Stimulated activated CD4-positive, alpha-beta T cell treated with anti-CD3 and anti-CD28 coated beads, Interleukin-1b, Interleukin-23, amount 100 ng/mL, for 24 hours (primary cell): Measurements from ENCODE around the gene IPCEF1.
"Not testable (repeated sequence)": the region's sequence is repeated elsewhere in the genome, so short reads cannot be mapped to it uniquely, and the experiment has no call there.

Experiments used
- DNase-seq, 4 experiments: peaks; one replicate each; pipeline ENCODE4 v3.0.0-alpha.2; 2020; ENCODE audit warnings: low read depth in 4 of 4, low spot score in 1 of 4

Gene IPCEF1

GRCh38 chr6:154249499-154250298 is 106.9 kb downstream of the IPCEF1 start:
- DNase-seq = no peak

DNA sequence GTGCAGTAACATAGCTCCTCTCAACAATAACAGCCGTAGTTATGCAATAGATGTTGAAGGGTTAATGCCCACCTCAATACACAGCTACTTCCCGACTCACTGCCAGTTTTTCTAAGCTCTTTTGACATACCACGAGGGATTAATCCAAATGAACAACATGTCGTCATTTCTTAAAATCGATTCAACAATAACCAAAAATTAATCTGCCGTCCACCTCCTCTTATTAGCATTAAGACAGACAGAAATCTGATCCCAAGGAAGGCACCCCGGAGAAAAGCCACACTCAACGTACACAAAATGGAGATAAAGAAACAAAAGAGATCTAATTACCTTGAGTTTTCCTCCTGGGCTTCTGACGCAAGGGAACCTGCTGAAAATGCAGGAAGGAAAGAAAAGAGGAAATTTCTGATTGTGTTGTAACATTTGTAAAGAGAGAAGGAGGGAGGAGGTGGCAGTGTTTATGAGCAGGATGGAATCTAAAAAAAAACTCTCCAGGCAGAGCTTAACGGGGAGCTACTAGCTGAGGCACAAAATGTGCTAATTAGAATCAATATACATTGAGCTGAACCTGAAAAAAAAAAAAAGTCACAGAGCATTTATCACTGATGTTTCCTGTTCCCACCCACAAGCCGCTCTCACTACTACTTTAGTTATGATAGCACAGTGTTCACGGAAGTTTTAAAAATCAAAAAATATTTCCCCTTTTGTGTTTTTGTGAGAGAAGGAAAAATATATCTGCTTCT is 109.3 kb downstream of the IPCEF1 start:
- DNase-seq = no peak

DNA sequence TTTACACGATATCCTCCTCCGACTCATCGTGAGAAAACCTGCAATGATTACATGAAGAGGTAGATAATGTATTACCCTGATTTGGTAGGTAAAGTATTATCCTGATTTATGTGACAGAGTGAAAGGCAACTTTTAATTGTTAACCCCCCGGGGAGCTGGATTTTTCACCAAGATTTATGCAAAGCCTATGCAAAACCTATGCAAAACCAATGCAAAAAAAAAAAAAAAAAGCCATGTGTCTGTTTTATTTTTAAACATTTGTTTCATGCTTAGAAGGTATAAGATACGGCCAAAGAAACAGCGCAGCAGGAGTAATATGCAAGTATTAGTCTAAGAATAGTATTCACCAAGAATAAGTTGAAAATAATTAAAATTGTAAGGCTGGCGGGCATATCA is 109.9 kb downstream of the IPCEF1 start:
- no peak for DNase-seq

DNA sequence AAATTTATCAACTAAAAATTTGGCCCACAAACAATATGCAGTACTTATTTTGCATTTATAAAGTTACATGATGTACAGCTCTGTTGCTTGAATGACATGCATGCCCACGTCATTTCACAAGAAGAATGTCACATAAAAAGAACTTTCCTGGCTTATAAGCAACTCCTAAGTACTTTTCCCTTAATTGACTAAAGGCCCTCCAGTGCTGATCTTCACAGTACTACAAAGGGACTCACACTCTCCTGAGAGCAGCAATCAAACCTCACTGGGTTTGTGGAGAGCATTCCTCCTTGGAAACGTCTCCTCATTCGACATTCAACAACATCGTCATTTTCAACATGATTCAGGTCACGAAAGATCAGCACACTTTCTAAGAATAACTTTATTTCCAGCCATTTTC is 111.1 kb downstream of the IPCEF1 start:
- no peak for DNase-seq

- DNase-seq = no peak
Observed at GRCh38 chr6:154243793-154244750, 112.5 kb downstream of the IPCEF1 start.

DNA sequence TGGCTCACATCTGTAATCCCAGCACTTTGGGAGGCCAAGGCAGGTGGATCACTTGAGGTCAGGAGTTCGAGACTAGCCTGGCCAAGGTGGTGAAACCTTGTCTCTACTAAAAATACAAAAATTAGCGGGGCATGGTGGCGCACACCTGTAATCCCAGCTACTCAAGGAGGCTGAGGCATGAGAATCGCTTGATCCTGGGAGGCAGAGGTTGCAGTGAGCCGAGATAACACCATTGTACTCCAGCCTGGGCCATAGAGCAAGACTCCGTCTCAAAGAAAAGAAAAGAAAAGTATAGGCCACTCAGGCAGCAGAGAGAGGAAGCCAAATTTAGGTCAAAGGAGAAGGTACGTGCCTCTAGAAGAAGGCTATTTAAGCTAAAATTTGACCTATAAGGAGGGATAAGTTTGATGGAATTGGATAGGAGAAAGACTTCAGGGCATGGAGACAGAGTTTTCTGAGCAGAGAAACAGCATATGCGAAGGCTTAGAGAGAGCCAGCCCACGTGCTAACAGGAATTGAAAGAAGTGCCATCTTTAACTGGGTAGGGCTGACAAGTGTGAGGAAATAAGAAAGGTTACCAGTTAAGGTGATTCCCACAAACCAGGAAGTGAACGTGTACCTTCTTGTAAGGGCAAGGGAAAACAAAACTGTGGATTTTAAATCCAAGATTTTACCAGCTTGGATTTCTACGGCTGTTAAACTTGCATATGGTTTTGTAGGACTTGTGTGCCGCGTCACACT is 113.8 kb downstream of the IPCEF1 start:
- DNase-seq = no peak

DNA sequence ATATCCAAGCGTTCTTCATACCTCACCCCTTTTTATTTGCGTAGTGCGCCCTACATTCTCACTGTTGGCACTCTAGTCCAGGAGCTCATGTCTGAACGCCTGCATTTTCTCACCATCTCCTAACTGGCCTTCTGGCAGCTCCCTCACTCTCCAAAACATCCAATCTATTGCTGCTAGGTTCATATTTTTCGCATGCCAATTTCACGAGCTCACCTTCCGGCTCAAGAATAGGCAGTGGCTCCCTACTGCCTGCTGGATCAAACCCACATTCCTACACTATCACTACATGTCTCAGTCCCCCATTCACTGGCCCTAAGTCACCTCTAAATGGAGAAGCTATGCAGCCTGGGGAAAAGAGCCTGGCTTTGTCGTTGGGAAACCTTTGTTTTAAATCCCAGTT is 115.0 kb downstream of the IPCEF1 start:
- DNase-seq = no peak

GRCh38 chr6:154241061-154241460 is 115.5 kb downstream of the IPCEF1 start:
- not testable (repeated sequence) for DNase-seq

DNA sequence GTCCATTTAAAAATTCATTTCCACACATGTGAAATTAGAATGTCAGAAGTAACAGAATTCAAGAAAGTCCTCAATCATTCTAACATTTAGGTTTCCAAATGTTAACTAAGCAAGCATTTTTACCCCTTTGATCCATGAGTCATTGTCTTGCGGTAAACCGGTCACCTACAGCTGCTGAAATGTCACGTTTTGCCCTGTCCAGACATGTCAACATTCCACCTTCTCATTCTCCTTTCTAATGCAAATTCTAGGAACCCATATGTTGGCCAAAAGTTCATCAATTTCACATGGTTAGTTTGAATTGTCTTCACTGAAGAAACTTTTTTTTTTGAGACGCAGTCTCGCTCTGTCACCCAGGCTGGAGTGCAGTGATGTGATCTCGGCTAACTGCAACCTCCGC is 117.2 kb downstream of the IPCEF1 start:
- DNase-seq = no peak

DNA sequence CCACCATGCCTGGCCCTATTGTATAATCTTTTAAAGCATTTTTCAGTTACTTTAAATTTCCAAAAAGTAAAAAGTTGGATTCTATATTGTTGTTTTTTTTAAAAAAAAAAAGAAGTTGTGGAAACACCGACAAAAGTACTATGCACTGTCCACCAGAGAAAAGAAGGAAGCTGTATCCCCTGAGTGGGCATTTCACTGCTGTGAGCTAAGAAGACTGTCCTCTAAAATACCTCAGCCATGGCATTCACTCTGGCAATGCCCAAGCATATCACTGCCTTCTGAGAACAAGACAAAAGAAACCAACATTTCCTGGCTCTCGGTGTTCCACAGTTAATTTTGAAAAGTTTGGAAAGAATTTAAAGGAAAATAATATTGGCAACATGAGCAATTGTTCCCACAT is 117.8 kb downstream of the IPCEF1 start:
- DNase-seq = no peak

DNA sequence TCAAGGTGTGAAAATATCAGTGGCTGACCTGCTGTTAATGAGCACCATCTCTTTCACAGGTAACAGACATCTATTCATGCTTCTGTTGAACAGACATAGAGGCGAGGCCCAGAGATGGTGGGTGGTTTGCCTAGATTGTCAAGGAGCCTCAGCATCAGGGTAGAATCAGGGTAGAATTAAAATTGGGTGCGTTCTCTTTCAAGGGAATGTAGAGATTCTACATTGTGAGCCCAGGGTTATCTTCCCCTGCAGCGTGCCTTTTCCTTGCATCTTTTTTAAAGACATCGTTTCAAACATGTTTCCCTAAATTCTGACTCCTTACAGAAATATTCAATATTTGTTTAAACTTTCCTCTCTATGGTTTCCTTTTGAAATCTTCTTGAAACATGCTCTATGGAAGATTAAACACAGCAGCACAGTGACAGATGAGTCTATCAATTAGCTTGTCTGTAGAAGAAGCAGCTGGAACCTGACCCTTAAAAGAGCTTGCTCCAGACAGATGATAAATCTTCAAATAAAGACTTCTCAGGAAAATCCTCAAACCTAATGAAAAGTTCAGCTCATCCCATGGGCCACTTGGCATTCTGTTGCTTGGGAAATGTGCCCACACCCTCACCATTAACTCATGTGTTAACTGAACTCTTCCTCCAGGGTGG is 119.8 kb downstream of the IPCEF1 start:
- DNase-seq = no peak

DNA sequence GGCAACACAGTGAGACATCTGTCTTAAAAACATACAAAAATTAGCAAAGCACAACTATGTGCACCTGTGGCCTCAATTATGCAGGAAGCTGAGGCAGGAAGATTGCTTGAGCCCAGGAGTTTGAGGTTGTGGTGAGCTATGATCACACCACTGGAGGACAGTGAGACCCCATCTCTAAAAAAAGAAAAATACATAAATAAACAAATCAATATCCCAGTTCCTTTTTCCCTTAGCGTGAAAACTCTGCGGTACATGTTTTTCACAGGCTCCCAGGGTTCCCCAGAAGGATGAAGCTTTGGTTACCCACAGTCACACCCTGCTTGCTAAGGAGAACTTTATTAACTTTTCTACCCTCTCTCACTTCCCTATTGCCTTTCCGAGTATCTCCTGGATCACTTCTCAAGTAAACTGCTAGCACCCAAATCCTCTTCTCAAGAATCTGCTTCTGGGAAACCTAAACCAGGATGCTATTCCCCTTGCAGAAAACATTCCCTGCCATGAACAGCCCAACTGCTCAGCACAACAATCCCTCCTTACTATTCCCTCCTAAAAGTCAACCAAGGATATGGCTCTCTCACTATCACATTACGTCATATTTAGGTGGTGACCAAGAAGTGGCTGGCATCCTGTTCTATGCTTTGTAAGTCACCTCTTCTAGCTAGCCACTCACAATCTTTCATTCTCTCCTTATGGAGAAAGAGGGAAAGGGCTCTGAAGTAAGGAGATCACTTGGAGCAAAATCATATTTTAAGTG is 122.4 kb downstream of the IPCEF1 start:
- no peak for DNase-seq

DNA sequence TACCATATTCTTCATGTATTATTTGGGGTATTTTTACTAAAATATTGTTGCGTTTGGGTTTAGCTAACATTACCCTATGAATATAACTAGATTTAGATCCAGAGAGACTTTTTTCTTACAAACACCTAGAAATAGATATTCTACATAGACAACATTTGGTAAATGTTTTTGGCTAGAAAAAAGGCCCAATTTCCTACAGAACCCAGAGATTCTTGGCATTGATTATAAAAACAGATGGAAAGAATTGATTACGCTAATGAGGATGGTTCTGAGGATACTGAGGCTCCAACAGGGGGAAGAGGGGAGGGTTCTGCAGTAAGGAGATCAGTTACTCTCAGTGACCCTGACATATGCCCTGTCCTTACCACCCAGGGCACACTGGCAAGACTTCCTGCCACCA is 123.2 kb downstream of the IPCEF1 start:
- no peak for DNase-seq

GRCh38 chr6:154232013-154232910 is 124.3 kb downstream of the IPCEF1 start:
- no peak for DNase-seq

GRCh38 chr6:154230910-154231595 is 125.5 kb downstream of the IPCEF1 start:
- DNase-seq = no peak

DNA sequence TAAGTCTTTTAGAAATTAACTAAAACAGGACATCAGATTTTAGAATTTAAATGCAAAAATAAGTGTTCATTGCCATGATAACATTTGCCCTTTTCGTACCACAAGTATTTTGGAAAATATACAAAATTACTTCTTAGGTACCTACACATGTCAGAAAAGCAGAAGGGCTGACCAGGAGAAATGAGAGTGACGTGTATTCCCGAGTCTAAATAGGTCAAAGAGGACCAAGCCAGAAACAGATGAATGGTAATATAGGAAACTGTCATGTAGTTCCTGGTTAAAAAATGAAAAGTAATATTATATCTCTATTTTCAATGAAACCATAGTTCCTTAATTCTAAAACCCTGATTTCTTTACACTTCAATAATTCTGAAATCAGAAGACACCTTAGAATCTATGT is 126.2 kb downstream of the IPCEF1 start:
- DNase-seq = no peak

DNA sequence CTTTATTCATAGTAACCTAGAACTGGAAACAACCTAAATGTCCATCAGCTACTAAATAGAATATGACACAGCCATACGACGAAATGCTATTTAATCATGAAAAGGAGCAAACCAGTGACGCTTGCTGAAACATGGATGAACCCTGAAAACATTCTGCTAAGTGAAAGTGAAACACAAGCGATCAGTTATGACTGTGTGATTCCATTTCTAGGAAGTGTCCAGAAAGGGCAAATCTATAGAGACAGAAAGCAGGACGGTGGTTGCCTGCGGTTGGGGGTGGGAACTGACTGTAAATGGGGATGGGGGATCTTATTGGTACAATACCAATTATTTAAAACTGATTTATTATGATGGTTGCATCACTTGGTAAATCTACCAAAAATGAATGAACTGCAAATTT is 126.8 kb downstream of the IPCEF1 start:
- peak in 1 of 4 experiments; percentile 63 for DNase-seq

GRCh38 chr6:154228521-154228905 is 128.1 kb downstream of the IPCEF1 start:
- no peak for DNase-seq
